GM10266 (cell line): ENCODE measurements around the gene NDST4.

Source experiments
- DNase-seq: peaks from one replicate; pipeline ENCODE4 v3.0.0; 2012; ENCODE audit errors: extremely low spot score
- TF ChIP-seq, protein P1 (sequence below): IDR thresholded peaks from 2 replicates; pipeline ENCODE4 v1.5.1; 2012; ENCODE audit warnings: mild to moderate bottlenecking, low read depth; ENCODE audit not compliant: control insufficient read depth, insufficient read depth; ENCODE audit errors: missing control alignments

NDST4 gene

GRCh38 chr4:115145393-115146160 is 32.2 kb upstream of the NDST4 start:
- TF ChIP-seq, protein P1, sequence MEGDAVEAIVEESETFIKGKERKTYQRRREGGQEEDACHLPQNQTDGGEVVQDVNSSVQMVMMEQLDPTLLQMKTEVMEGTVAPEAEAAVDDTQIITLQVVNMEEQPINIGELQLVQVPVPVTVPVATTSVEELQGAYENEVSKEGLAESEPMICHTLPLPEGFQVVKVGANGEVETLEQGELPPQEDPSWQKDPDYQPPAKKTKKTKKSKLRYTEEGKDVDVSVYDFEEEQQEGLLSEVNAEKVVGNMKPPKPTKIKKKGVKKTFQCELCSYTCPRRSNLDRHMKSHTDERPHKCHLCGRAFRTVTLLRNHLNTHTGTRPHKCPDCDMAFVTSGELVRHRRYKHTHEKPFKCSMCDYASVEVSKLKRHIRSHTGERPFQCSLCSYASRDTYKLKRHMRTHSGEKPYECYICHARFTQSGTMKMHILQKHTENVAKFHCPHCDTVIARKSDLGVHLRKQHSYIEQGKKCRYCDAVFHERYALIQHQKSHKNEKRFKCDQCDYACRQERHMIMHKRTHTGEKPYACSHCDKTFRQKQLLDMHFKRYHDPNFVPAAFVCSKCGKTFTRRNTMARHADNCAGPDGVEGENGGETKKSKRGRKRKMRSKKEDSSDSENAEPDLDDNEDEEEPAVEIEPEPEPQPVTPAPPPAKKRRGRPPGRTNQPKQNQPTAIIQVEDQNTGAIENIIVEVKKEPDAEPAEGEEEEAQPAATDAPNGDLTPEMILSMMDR, result no peak
- no peak for DNase-seq

DNA sequence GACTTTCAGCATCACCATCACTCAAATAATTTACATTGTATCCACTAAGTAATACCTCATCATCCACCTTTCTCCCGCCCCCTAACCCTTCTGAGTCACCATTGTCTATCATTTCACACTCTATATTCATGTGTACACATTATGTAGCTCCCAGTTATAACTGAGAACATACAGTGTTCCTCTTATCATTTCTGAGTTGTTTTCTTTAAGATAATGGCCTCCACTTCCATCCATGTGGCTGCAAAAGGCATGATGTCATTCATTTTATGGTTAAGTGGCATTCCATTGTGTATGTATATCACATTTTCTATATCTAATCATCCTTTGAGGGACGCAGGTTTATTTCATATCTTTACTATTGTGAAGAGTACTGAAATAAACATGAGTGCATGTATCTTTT is 14.6 kb upstream of the NDST4 start:
- TF ChIP-seq, protein P1, result no peak
- DNase-seq, result no peak

- no peak for DNase-seq
- TF ChIP-seq, protein P1, result no peak
Measured at GRCh38 chr4:115126491-115126890, 13.1 kb upstream of the NDST4 start.

- TF ChIP-seq, protein P1, result no peak
- DNase-seq, result no peak
Measured at GRCh38 chr4:115121351-115122043, 8.1 kb upstream of the NDST4 start.

GRCh38 chr4:115119804-115120352 is 6.5 kb upstream of the NDST4 start:
- TF ChIP-seq, protein P1, result no peak
- no peak for DNase-seq

- TF ChIP-seq, protein P1, result no peak
- no peak for DNase-seq
Measured at GRCh38 chr4:115117651-115118050, 4.2 kb upstream of the NDST4 start.
